Metanephros (tissue), 2 donors: Measurements from ENCODE around the gene LSP1. TPM values are rescaled to one million over a fixed set of nuclear protein-coding genes. Genes with fewer than 3 reads are reported as not detected.

ENCODE experiments used
- small RNA-seq: library from RNA; depleted of rRNA; stranded (forward); fragments of <200 nt; gene quantifications from one replicate; pipeline ENCODE3, GENCODE V24; 2014; ENCODE audit warnings: low replicate concordance
- total RNA-seq: library from RNA; depleted of rRNA; stranded (reverse); fragments of >200 nt; gene quantifications from one replicate; pipeline ENCODE4 v1.2.3, GENCODE V29; 2014

The LSP1 gene, protein sequence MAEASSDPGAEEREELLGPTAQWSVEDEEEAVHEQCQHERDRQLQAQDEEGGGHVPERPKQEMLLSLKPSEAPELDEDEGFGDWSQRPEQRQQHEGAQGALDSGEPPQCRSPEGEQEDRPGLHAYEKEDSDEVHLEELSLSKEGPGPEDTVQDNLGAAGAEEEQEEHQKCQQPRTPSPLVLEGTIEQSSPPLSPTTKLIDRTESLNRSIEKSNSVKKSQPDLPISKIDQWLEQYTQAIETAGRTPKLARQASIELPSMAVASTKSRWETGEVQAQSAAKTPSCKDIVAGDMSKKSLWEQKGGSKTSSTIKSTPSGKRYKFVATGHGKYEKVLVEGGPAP
- 23.6 TPM for total RNA-seq

DNA sequence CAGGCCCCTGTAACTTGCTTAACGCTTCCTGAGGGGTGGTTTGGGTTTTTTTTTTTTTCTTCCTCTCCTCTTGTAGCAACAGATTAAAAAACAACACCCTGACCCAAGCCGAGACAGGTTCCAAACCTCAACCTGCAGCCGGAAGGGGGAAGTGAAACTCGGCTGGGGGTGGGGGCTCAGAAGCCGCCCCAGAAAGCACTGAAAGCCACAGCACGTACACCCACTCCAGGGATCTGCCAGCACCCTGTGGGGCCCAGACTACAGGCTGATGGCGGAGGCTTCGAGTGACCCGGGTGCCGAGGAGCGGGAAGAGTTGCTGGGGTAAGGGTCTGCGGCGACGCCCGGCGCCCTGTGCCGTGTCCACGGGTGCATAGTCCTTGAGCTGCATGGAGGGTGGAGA is at the start of gene LSP1:
Gene LSP1 (plus strand): TSS at position 208 of the 400 bp plus-strand sequence. CDS start 61 bp downstream, at position 269.

DNA sequence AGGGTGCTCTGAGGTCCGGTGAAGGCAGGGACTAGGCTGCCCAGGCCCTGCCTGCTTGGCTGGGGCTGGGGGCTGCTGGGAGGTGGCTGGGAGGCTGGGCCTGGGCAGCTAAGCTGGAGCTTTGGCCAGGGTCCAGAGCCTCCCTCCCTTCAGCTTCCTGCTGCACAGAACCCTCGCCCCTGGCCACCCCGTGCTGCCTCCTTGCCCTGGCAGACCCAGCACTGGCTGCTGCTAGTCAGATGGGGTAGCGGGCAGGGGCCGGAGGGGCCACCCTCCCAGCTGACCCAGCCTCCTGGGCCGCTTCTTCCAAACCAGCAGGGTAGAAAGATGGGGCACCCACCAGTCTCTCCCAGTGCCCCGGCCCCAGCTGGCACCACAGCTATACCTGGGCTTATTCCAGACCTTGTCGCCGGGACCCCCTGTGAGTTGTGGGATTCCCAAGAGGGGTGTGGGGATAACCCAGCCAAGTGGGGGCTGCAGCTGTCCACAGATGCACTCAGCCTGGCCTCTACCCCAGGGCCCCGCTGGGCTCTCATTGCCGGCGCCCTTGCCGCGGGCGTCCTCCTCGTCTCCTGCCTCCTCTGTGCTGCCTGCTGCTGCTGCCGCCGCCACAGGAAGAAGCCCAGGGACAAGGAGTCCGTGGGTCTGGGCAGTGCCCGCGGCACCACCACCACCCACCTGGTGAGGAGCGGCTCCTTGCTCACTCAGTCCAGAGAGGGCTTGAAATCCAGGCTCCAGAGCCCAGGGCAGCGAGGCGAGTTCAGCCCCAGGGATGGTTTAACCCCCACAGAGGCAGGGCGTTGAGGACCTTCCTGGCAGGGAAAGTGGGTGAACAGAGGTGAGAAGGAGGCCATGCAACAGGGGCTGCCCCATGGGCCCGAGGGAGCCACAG is 17.9 kb upstream of the LSP1 start, which contains the start of gene SYT8:
Gene SYT8 (plus strand): TSS at position 212 of the 892 bp plus-strand sequence. CDS start 116 bp downstream, at position 328.

DNA sequence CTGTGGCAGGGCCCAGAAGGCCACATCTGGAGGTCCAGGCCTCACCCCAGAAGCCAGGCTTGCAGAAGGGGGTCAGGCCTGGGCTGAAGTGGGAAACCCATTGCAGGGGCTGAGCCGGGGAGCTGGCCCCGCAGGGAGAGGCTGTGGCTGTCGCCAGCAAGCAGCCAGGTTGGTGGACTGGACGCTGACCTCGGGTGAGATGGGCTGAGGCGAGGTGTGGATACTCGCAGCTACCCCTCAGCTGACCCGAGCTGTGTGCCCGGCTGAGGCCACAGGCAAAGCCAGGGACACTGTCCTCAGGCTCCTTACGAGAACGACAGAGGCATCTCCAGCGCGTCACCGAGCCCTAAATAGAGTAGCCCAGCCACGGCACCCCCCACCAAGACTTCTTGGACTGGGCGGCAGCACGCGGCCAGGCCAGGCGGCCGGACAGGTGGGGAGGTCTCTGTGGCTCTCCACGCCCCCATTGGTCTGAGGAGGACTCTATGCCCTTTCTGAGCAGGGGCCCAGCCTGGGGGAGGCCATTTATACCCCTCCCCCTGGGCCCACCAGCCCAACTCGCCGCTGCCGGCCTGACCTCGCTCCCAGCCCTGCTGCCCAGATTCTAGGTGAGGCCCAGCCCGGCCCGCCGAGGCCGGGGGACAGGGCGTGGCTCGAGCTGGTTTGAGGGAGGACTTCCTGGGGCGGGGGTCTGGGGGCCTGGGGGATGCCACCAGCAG is 14.3 kb upstream of the LSP1 start, which contains the start of gene TNNI2:
Gene TNNI2 (plus strand): TSS at position 556 of the 719 bp plus-strand sequence. CDS start 716 bp downstream, outside the sequence.

DNA sequence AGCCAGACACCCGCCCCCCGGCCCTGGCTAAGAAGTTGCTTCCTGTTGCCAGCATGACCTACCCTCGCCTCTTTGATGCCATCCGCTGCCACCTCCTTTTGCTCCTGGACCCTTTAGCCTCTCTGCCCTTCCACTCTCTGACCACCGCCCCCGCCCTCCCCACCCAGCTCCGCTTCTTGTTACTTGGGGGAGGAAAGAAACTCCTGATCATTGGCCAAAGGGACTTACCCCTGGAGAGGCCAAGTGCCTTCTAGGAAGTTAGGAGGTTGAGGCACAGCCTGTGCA is 38.9 kb downstream of the LSP1 start, which contains the start of gene PRR33:
Gene PRR33 (minus strand): TSS at position 65 of the 285 bp plus-strand sequence. CDS start 1,311 bp downstream, outside the sequence.

DNA sequence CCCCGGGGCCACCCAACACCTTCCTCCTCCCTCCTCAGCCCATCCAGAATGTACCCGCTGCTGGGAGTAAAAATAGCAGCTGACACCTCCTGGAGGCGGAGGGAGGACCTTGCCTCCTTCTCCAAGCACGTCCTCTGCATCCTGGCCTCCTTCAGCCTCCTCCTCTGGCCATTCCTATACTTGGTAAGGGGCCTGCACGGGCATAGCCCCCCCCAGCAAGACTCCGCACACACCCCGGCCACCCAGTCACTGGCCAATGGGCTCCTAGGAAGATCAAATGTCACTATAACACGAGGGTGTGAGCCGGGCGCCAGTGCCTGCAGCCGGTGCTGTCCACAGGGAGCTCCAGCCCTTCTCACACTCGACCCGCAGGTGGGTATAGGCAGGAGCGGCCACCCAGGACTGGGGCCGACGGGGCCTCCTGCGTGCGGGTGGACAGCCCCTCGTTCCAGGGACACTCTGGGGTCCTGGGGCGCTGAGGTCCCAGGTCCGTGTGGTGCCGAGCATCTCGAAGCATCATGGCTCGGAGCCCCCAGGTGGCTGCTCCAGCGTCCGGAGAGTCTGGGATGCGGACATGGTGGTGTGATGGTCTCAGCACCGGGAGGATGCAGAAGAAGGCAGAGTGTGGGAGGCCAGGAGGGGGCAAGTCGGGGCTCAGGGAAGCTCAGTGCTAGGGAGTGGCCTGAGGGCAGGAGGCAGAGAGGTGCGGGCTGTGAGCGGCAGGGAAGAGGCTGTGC is 66.7 kb downstream of the LSP1 start, which contains the start of gene TNNT3:
Gene TNNT3 (plus strand): TSS at position 313 of the 737 bp plus-strand sequence. CDS start 3,172 bp downstream, outside the sequence.

Small RNA genes within 50 kb of the gene (small RNA-seq; reads per million reads assigned to genes)
- not detected for gene AC051649.1
- not detected for gene MIR4298

Other genes starting within 250 kb of the LSP1 start
- not detected for gene KRTAP5-3, start 244.6 kb upstream of the LSP1 start, total RNA-seq
- not detected for gene KRTAP5-4, start 230.9 kb upstream of the LSP1 start, total RNA-seq
- gene KRTAP5-5, start 223.3 kb upstream of the LSP1 start, total RNA-seq: not detected
- gene KRTAP5-6, start 155.9 kb upstream of the LSP1 start, total RNA-seq: not detected
- gene IFITM10, start 102.5 kb upstream of the LSP1 start, total RNA-seq: 0.35 TPM
- 236 TPM for gene CTSD, start 89.2 kb upstream of the LSP1 start, total RNA-seq
- gene SYT8, start 18.1 kb upstream of the LSP1 start, total RNA-seq: 0.82 TPM
- 526 TPM for gene TNNI2, start 14.1 kb upstream of the LSP1 start, total RNA-seq
- gene PRR33, start 38.8 kb downstream of the LSP1 start, total RNA-seq: 1.3 TPM
- 410 TPM for gene TNNT3, start 66.6 kb downstream of the LSP1 start, total RNA-seq
- gene MRPL23, start 94.2 kb downstream of the LSP1 start, total RNA-seq: 34.4 TPM
- gene H19, start 144.8 kb downstream of the LSP1 start, total RNA-seq: 6,968 TPM